GM18907 (cell line): ENCODE data around the gene NDST1.

Experiments
- ATAC-seq: cut with Tn5 transposase; IDR thresholded peaks from one replicate; pipeline ENCODE4 v1.9.1; 2021; ENCODE audit warnings: mild to moderate bottlenecking, moderate library complexity; ENCODE audit not compliant: unreplicated experiment

NDST1 gene

GRCh38 chr5:150521939-150522503 lies 14.1 kb downstream of the NDST1 start:
- ATAC-seq, result no peak

DNA sequence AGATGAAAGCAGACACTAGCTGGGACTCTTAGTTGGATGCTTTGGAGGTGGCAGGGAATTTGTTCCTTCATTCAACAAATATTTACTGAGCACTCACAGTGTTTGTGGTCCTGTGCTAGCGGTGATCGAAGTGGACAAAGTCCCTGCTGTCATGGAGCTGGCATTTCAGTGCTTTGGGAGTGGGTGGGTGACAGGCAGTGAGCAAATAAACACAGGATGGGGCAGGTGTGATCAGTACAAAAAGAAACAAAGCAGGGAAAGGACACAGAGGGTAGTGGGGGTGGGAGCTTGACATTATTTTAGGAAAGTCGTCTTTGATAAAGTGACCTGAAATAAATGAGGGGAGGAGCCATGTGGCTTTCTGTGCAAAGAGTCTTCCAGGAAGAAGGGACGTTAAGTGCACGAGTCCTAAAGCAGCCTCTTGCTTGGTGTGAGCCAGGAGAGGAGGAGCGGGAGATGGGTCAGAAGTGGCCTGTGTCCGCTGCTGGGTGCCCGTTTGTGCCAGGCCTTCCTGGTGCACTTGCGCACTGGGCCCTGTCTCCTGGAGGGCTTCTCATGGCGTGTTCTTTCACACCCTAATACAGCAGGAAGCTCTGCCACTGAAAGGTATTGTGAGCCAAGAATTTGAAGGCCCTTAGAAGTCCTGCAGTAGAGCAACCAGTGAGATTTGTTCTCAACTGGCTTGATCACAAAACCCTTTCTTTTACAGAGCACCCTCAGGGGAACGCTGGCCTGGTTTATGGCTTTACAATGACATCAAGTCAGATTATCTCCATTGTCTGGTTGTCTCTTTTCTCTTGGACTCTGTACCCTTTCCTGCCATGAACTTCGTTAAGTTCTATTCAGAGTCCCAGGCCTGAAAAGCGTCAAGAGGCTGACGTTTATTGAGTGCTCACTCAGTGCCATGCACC lies 14.8 kb downstream of the NDST1 start:
- ATAC-seq, result no peak

GRCh38 chr5:150523472-150524350 lies 15.8 kb downstream of the NDST1 start:
- peak; percentile 49 for ATAC-seq

GRCh38 chr5:150525163-150525562 lies 17.2 kb downstream of the NDST1 start:
- no peak for ATAC-seq

DNA sequence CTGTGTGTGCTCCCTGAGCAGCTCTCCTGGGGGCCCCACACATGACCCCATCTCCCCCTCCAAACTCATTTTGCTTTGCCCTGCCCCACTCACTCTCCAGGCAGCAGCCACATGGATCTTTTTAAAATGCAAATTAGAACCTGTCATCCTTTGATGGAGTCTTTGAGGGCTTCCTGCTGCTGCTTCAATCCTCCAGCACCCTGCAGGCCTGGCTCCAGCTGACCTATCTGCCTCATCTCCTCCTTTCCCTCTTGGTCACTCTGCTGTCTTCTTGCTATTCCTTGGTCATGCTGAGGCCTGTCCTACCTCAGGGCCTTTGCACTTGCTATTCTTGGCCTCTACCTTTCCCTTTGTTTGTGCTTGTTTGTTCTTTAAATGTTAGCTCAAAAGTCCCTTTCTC lies 17.9 kb downstream of the NDST1 start:
- no peak for ATAC-seq

GRCh38 chr5:150527038-150527437 lies 19.1 kb downstream of the NDST1 start:
- no peak for ATAC-seq

DNA sequence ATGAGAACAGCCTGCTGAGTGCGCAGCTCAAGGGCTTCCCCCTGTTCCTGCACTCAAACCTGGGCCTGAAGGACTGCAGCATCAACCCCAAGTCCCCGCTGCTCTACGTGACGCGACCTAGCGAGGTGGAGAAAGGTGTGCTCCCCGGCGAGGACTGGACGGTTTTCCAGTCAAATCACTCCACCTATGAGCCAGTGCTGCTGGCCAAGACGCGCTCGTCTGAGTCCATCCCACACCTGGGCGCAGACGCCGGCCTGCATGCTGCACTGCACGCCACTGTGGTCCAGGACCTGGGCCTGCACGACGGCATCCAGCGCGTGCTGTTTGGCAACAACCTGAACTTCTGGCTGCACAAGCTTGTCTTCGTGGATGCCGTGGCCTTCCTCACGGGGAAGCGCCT lies 19.9 kb downstream of the NDST1 start:
- ATAC-seq, result no peak

- no peak for ATAC-seq
Measured at GRCh38 chr5:150528924-150529546, 21.1 kb downstream of the NDST1 start.

- no peak for ATAC-seq
Measured at GRCh38 chr5:150529555-150529954, 21.6 kb downstream of the NDST1 start.

GRCh38 chr5:150530423-150530822 lies 22.5 kb downstream of the NDST1 start:
- ATAC-seq, result no peak

DNA sequence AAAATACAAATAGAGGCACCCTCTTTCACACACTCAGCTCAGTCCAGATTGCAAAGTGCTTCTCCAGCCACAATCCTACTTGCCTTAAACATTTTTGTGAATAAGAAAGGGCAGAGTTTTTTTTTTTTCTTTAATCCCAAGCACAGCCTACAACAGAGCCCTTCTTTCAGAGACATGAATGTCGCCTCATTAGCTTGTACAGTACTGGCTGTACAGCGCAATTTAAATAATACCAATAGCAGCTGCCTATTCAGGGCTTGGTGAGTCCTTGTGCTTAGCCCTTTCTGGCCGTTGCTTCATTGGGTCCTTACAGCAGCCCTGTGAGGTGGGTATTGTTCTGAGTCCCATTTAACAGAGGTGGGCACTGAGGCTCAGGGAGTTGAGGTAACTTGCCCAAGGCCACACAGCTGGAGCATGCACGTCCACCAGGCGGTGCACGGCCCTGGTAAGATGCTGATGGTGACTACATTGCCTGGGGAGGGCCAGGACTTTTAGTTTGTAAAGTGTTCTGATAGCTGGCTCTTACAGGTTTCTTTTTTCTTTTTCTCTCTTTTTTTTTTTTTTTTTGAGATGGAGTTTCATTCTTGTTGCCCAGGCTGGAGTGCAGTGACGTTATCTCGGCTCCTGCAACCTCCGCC lies 23.1 kb downstream of the NDST1 start:
- ATAC-seq, result no peak

DNA sequence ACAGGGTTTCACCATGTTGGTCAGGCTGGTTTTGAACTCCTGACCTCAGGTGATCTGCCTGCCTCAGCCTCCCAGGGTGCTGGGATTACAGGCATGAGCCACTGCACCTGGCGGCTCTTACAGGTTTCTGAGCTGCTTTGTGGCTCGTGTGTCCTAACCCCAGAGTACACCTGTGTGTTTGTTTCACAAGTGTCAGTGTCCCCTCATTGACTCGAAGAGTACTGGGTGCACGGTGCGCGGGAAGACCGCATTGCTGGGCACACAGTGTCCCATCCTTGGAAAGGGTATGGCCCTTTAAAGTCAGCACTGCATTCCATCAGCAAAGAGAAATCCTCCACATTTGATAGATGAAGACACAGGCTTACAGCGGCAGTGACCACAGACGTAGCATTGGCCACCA lies 23.8 kb downstream of the NDST1 start:
- ATAC-seq, result no peak

- no peak for ATAC-seq
Measured at GRCh38 chr5:150532151-150532550, 24.2 kb downstream of the NDST1 start.

- ATAC-seq, result no peak
Measured at GRCh38 chr5:150532996-150533395, 25.1 kb downstream of the NDST1 start.

GRCh38 chr5:150534811-150535210 lies 26.9 kb downstream of the NDST1 start:
- ATAC-seq, result no peak

- ATAC-seq, result no peak
Measured at GRCh38 chr5:150535611-150536010, 27.7 kb downstream of the NDST1 start.

GRCh38 chr5:150538007-150538917 lies 30.3 kb downstream of the NDST1 start:
- ATAC-seq, result no peak

DNA sequence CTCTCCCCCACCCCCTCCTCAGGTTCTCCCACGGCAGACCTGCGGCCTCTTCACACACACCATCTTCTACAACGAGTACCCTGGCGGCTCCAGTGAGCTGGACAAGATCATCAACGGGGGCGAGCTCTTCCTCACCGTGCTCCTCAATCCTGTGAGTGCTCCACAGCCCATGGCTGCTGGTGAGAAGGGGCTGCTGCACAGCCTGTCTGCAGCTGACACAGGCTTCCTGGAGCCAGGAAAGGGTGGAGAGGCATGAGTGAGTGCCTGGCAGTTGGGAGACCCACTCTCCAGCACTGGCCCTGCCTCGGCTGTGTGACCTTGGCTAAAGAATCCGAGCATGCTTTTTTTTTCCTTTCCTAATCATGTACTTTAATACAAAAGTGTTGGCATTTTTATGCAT lies 31.3 kb downstream of the NDST1 start:
- ATAC-seq, result no peak

DNA sequence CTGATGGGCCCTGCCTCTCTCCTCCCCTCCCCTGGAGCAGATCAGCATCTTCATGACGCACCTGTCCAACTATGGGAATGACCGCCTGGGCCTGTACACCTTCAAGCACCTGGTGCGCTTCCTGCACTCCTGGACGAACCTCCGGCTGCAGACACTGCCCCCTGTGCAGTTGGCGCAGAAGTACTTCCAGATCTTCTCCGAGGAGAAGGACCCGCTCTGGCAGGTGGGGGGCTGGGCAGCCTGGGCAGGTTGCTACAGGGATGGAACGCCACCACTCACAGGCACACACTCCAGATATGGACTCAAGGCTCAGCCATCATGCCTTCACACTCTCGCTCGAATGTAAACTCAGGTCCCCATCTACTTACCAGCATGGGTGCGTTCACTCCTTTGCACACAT lies 32.1 kb downstream of the NDST1 start:
- ATAC-seq, result no peak
